Breast epithelium (tissue), 3 donors: ENCODE results near the gene STEEP1.

Experiments
- POLR2A ChIP-seq: fragments of 450-650 bp; IDR thresholded peaks from one replicate; pipeline ENCODE4 v1.6.1; 2016; ENCODE audit warnings: antibody characterized with exemption, mild to moderate bottlenecking, moderate library complexity
- POLR2AphosphoS5 ChIP-seq, 3 donors: sonication (generic); formaldehyde crosslinking; IDR thresholded peaks; one replicate each; pipeline ENCODE4 v1.6.1; 2017; ENCODE audit warnings: antibody characterized with exemption in 3 of 3

GRCh38 chrX:119574394-119575266 lies 9.4 kb upstream of the STEEP1 start, which contains the start of gene UBE2A:
- TF ChIP-seq POLR2A = no peak
- peak; percentile 47 to 73 (median 54) for TF ChIP-seq POLR2AphosphoS5 (IDR thresholded peaks at IDR 0.05)
